HL-60 (cell line): Measurements from ENCODE around the gene TENM4.

ENCODE experiments used
- DNase-seq, 2 experiments: peaks; one replicate each; pipeline ENCODE4 v3.0.0-alpha.2; 2010 to 2020; ENCODE audit warnings: low read depth in 1 of 2, low spot score in 1 of 2
- H3K27ac ChIP-seq: fragments of 250-450 bp; sonication (Bioruptor Pico); replicated peaks from 2 replicates; pipeline ENCODE4 v1.5.1; 2020; ENCODE audit warnings: mild to moderate bottlenecking, moderate library complexity
- H3K27me3 ChIP-seq: fragments of 250-450 bp; sonication (Bioruptor Pico); 2 replicates; pipeline ENCODE4 v1.5.1; 2021; ENCODE audit warnings: mild to moderate bottlenecking, moderate library complexity; ENCODE audit not compliant: insufficient read depth, poor library complexity, severe bottlenecking
- H3K4me3 ChIP-seq: replicated peaks from 2 replicates; pipeline ENCODE4 v1.5.1; 2011; ENCODE audit warnings: mild to moderate bottlenecking, control low read depth, low read length; ENCODE audit not compliant: insufficient read depth
- GABPA ChIP-seq: IDR thresholded peaks from 2 replicates; pipeline ENCODE4 v1.6.1; 2012; ENCODE audit warnings: low read depth
- POLR2AphosphoS5 ChIP-seq: IDR thresholded peaks from 2 replicates; pipeline ENCODE4 v1.6.1; 2012; ENCODE audit warnings: low read depth
- SPI1 ChIP-seq: IDR thresholded peaks from 2 replicates; pipeline ENCODE4 v1.6.1; 2012; ENCODE audit warnings: low read depth, mild to moderate bottlenecking, borderline replicate concordance
- TF ChIP-seq, protein P1 (sequence below): IDR thresholded peaks from 2 replicates; pipeline ENCODE4 v1.6.1; 2012; ENCODE audit warnings: low read depth; ENCODE audit not compliant: insufficient replicate concordance
- TF ChIP-seq, protein P2 (sequence below): IDR thresholded peaks from one replicate; pipeline ENCODE4 v1.5.1; 2011; ENCODE audit warnings: low read length, control low read depth, inconsistent platforms; ENCODE audit not compliant: insufficient read depth

Gene TENM4

DNA sequence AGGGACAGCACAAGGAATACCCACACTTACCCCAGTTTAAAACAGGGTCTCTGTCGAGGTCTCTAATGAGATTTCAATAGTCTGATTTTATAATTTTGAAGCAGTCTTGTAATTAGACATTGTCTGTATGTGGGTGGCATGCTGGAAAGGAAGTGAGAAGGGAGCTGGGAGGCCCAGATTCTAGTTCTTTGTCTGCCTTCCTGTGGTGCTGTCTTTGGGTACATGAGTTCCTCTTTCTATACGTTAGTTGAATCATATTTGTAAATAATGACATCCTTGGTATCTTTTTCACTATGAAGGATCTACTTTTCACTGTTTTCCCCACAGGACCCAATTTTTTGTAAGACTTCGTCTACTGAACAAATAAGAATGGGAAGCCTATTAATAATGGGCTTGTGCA lies 42.0 kb upstream of the TENM4 start:
- H3K27ac ChIP-seq: no peak overlapping the region
- TF ChIP-seq, protein P1, sequence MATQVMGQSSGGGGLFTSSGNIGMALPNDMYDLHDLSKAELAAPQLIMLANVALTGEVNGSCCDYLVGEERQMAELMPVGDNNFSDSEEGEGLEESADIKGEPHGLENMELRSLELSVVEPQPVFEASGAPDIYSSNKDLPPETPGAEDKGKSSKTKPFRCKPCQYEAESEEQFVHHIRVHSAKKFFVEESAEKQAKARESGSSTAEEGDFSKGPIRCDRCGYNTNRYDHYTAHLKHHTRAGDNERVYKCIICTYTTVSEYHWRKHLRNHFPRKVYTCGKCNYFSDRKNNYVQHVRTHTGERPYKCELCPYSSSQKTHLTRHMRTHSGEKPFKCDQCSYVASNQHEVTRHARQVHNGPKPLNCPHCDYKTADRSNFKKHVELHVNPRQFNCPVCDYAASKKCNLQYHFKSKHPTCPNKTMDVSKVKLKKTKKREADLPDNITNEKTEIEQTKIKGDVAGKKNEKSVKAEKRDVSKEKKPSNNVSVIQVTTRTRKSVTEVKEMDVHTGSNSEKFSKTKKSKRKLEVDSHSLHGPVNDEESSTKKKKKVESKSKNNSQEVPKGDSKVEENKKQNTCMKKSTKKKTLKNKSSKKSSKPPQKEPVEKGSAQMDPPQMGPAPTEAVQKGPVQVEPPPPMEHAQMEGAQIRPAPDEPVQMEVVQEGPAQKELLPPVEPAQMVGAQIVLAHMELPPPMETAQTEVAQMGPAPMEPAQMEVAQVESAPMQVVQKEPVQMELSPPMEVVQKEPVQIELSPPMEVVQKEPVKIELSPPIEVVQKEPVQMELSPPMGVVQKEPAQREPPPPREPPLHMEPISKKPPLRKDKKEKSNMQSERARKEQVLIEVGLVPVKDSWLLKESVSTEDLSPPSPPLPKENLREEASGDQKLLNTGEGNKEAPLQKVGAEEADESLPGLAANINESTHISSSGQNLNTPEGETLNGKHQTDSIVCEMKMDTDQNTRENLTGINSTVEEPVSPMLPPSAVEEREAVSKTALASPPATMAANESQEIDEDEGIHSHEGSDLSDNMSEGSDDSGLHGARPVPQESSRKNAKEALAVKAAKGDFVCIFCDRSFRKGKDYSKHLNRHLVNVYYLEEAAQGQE: no peak
- TF ChIP-seq SPI1: peak; percentile 92
- peak; percentile 11 to 18 for DNase-seq
- H3K27me3 ChIP-seq: no peaks in the 10 kb centered on the region
- H3K4me3 ChIP-seq: no peak overlapping the region

DNA sequence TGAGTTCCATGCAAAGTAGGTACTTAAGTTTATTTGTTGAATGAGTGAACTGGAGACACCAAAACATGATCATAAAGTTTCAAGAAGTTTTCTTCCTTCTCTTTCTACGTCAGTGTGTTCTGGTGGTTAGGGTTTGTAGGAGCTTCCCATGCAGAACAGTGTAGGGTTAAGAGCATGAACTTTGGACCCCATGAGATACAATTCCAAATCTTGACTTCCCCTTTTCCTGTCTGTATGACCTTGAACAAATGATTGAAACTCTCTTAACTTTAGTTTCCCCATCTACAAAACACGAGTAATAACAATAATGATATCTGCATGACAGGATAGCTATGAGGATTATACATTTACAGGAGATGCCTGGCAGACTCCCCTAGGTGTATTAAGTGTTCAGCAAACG lies 41.0 kb upstream of the TENM4 start:
- Histone ChIP-seq H3K27me3 (no peaks in the 10 kb centered on the region), H3K4me3 (no peak overlapping the region), H3K27ac (no peak overlapping the region)
- TF ChIP-seq SPI1: peak; percentile 47; the same call in 1 of the 2 replicates
- no peak for TF ChIP-seq POLR2AphosphoS5
- no peak for DNase-seq

DNA sequence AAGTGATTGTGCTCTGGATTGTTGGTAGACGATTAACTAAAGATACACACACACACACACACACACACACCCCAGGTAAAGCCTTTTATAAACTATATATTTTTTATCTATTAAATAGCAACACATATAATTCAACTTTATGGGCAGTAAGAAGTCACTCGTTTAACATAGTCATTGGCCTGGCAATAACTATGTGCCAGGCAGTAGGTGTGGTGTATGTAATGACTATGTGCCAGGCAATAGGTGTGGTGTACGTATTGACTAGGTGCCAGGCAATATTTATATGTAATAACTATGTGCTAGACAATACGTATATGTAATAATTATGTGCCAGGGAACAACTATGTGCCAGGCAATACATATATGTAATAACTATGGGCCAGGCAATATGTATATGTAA lies 40.0 kb upstream of the TENM4 start:
- Histone ChIP-seq H3K27me3 (no peaks in the 10 kb centered on the region), H3K27ac (no peak overlapping the region), H3K4me3 (no peak overlapping the region)
- DNase-seq: no peak
- TF ChIP-seq POLR2AphosphoS5 (no peak), GABPA (no peak), SPI1 (no peak)
- TF ChIP-seq, protein P2, sequence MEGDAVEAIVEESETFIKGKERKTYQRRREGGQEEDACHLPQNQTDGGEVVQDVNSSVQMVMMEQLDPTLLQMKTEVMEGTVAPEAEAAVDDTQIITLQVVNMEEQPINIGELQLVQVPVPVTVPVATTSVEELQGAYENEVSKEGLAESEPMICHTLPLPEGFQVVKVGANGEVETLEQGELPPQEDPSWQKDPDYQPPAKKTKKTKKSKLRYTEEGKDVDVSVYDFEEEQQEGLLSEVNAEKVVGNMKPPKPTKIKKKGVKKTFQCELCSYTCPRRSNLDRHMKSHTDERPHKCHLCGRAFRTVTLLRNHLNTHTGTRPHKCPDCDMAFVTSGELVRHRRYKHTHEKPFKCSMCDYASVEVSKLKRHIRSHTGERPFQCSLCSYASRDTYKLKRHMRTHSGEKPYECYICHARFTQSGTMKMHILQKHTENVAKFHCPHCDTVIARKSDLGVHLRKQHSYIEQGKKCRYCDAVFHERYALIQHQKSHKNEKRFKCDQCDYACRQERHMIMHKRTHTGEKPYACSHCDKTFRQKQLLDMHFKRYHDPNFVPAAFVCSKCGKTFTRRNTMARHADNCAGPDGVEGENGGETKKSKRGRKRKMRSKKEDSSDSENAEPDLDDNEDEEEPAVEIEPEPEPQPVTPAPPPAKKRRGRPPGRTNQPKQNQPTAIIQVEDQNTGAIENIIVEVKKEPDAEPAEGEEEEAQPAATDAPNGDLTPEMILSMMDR: no peak
- TF ChIP-seq, protein P1: no peak

DNA sequence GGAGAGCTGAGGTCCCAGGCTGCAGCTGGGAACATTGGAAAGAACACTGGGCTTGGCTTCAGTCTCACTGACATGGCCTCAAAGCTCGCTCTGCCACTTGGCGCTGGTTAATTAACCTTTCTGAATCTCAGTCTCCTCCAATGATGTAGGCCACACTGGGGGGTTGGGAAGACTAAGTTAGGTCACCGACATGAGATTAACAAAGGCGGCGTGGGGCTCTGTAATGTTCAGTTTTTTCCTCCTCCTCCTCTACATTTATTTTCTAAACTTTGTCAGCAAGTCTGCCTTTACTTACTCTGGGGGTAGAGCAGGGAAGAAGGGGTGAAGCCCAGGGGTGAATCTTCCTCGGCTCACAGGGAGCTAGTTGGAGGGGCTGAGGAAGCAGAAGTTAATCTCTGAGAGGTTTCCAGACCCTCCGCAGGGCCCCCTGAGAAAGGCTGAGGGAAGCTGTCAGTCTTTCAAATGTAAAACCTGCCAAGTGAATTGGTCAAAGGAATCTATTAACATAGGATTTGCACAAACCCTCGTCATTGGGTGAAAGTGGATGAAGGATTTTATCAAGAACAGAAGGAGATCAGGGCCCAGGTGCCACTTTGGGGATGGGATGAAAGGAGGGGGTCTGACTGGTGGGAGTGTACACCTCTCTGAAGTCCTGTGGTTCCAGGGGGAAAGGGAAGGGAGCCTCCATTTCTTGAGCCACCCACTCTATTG lies 32.1 kb upstream of the TENM4 start:
- no peak for DNase-seq
- Histone ChIP-seq H3K27me3 (peaks cover 3% of the 10 kb centered on the region), H3K27ac (no peak overlapping the region), H3K4me3 (no peak overlapping the region)
- TF ChIP-seq, protein P1: no peak
- TF ChIP-seq SPI1 (no peak), POLR2AphosphoS5 (no peak), GABPA (no peak)
- TF ChIP-seq, protein P2: no peak
